ENCODE data around the gene ERCC2.

ERCC2 gene

DNA sequence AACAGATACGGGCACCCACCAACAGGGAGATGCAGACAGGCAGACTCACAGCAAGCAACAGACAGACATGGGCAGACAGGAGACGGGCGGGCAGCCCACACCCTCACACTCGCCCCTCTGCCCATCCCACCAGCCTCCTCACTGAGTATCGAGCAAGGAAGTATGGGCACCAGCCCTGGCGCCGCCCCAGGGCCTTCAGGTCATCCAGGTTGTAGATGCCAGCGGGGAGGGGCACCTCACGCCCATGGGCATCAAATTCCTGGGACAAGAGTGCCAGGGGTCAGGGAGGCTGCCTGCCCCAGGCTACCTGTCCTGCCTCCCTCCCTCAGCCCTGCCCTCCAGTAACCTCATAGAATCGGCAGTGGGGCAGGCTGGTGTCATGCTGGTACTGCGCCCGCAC, 5.7 kb downstream of the ERCC2 start:
- no peak for DNase-seq (ENCODE audit: low read depth)
- H3K4me3 ChIP-seq (ENCODE audit: control insufficient read depth, low read depth, low read length), result no peak overlapping the region
- no peak for TF ChIP-seq CTCF (conservative IDR thresholded peaks at IDR 0.05; ENCODE audit: control insufficient read depth, insufficient read depth, low read depth, low read length)

DNA sequence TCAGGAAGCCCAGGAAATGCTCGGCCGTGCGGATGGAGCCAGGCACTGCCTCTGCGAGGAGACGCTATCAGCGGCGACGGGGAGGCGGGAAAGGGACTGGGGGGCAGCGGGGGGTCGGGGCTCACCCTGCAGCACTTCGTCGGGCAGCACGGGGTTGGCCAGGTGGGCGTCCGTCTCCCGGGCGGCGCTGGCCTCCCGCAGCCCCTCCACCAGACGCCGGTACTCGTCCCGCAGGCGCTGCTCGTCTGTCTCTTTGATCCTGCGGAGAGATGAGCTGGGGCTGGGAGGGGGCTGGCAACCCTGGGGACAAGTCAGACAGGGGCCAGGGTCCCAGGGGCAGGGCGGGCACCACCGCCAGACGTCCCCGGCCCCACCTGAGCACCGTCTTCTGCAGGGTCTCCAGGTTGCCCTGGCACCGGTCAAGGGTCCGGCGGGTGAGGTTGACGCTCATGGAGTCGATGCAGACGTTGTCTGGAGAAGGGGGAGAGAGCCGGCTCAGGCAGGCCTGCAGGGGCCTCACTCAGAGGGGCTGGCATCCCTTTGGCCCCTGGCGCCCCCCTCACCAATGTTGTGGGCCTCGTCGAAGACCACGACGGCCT, 6.4 kb downstream of the ERCC2 start:
- no peak for DNase-seq (ENCODE audit: low read depth)
- no peak overlapping the region for H3K4me3 ChIP-seq (ENCODE audit: control insufficient read depth, low read depth, low read length)
- no peak for TF ChIP-seq CTCF (conservative IDR thresholded peaks at IDR 0.05; ENCODE audit: control insufficient read depth, insufficient read depth, low read depth, low read length)

GRCh38 chr19:45362291-45362690, 8.1 kb downstream of the ERCC2 start:
- H3K4me3 ChIP-seq (ENCODE audit: control insufficient read depth, low read depth, low read length), result no peak overlapping the region
- TF ChIP-seq CTCF (conservative IDR thresholded peaks at IDR 0.05; ENCODE audit: control insufficient read depth, insufficient read depth, low read depth, low read length), result no peak
- no peak for DNase-seq (ENCODE audit: low read depth)

DNA sequence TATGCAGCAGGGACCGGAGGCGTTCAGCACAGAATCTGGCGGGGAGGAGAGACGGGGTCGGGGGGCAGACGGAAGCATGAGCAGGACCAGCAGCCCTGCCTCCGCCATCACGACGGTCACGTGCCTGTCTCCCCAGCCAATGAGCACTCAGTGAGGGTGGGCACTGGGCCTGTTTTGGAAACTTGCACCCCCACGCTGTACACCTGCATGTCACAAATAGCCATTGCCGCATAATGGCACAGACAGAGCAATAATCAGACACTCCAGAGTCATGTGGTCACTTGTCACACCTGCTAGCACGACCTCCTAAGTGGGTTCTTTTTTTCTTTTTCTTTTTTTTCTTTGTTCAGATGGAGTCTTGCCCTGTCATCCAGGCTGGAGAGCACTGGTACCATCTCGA, 8.8 kb downstream of the ERCC2 start:
- no peak for DNase-seq (ENCODE audit: low read depth)
- no peak overlapping the region for H3K4me3 ChIP-seq (ENCODE audit: control insufficient read depth, low read depth, low read length)
- TF ChIP-seq CTCF (conservative IDR thresholded peaks at IDR 0.05; ENCODE audit: control insufficient read depth, insufficient read depth, low read depth, low read length), result no peak

DNA sequence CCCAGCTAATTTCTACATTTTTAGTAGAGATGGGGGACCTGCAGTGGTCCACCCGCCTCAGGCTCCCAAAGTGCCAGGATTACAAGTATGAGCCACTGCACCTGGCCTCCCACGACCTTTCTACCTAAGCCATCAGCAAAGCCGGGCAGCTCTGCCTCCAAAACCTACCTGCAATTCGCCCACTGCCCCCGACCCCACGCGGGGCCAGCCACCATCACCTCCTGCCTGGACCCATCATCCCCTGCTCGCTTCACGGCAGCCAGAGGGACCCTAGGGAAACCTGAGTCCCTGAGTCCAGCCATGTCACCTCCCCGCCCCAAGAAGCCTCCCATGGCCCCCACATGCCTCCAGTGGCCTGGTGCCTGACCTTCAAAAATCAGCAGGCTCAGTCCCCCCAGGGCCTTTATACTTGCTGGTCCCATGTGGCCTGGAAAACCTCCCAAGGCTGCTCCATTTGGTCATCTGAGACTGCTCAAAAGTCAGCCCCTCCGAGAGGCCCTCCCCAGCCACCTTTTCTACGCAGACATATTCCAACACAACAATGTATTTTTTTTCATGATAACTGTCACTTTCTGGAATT, 12.1 kb downstream of the ERCC2 start:
- DNase-seq (ENCODE audit: low read depth), result no peak
- no peak overlapping the region for H3K4me3 ChIP-seq (ENCODE audit: control insufficient read depth, low read depth, low read length)
- TF ChIP-seq CTCF (conservative IDR thresholded peaks at IDR 0.05; ENCODE audit: control insufficient read depth, insufficient read depth, low read depth, low read length), result no peak

DNA sequence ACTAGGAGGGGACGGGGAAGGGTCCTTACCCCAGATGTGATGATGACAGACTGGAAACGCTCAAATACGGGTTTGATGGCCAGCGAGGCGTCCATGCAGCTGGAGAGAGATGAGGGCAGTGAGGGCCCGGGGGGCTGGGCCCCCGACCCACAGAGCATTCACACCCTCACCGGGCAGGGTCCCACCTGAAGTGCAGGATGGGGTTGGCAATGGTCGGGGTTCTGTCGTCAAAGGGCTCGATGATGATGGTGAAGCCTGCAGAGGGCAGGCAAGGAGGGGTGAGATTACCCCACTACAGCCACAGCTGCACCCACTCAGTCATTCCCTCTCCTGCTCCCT, 13.0 kb downstream of the ERCC2 start:
- DNase-seq (ENCODE audit: low read depth), result no peak
- H3K4me3 ChIP-seq (ENCODE audit: control insufficient read depth, low read depth, low read length), result no peak overlapping the region
- no peak for TF ChIP-seq CTCF (conservative IDR thresholded peaks at IDR 0.05; ENCODE audit: control insufficient read depth, insufficient read depth, low read depth, low read length)
